Vagina (tissue), 2 donors: Measurements from ENCODE around the gene RAB4A.

Experiments
- CTCF ChIP-seq, 3 experiments: fragments of 450-650 bp in 2 of 3; fragments of 200-600 bp in 1 of 3; sonication (generic) in 1 of 3; IDR thresholded peaks; one replicate each; pipeline ENCODE4 v1.5.1; 2017 to 2019; ENCODE audit warnings: antibody characterized with exemption in 3 of 3, mild to moderate bottlenecking in 2 of 3, moderate library complexity in 2 of 3
- POLR2A ChIP-seq, 2 donors: fragments of 450-650 bp; IDR thresholded peaks; one replicate each; pipeline ENCODE4 v1.6.1; 2017; ENCODE audit warnings: antibody characterized with exemption in 2 of 2, mild to moderate bottlenecking in 2 of 2, moderate library complexity in 2 of 2

DNA sequence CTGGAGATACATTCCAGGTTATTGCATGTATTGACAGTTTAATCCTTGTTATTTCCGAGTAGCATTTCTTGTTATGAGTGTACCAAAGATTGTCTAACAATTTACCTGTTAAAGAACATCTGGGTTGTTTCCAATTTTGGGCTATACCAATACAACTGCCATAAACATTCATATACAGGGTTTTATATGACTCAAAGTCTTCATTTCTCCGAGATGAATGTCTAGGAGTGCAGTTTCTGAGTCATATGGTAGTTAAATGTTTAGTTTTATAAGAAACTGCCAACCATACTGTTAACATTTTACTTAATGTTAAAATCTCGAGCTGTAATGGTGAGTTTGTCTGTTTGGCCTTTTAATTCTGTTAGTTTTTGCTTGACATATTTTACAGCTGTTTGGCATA is 10.0 kb downstream of the RAB4A start:
- TF ChIP-seq POLR2A (IDR thresholded peaks at IDR 0.05), result no peak
- TF ChIP-seq CTCF (IDR thresholded peaks at IDR 0.05), result no peak
